GM12878 (cell line): ENCODE data around the gene NXPE4. TPM values are rescaled to one million over a fixed set of nuclear protein-coding genes. Genes with fewer than 3 reads are reported as not detected.

Experiments
- ATF2 ChIP-seq: IDR thresholded peaks from 2 replicates; pipeline ENCODE4 v1.6.1; 2012; ENCODE audit warnings: low read length, inconsistent platforms
- ATF7 ChIP-seq: fragments of 450-650 bp; IDR thresholded peaks from 2 replicates; pipeline ENCODE4 v1.6.1; 2016; ENCODE audit warnings: low read depth, mild to moderate bottlenecking
- BMI1 ChIP-seq: fragments of 450-650 bp; IDR thresholded peaks from 2 replicates; pipeline ENCODE4 v1.6.1; 2016; ENCODE audit warnings: mild to moderate bottlenecking, moderate library complexity, borderline replicate concordance
- EGR1 ChIP-seq, 2 experiments: IDR thresholded peaks; 1 replicate in 1 of 2; 2 replicates in 1 of 2; pipeline ENCODE4 v1.6.1; 2011 to 2012; ENCODE audit warnings: low read depth in 2 of 2, low read length in 2 of 2, borderline replicate concordance in 1 of 2, mild to moderate bottlenecking in 1 of 2, moderate library complexity in 1 of 2
- FOXM1 ChIP-seq: IDR thresholded peaks from 2 replicates; pipeline ENCODE4 v1.6.1; 2012; ENCODE audit warnings: low read depth, mild to moderate bottlenecking, inconsistent platforms, low read length, moderate library complexity
- GABPA ChIP-seq: IDR thresholded peaks from 2 replicates; pipeline ENCODE4 v1.6.1; 2014; ENCODE audit warnings: antibody characterized with exemption, low read depth, mild to moderate bottlenecking, inconsistent platforms
- MXI1 ChIP-seq: fragments of 150-350 bp; IDR thresholded peaks from 2 replicates; pipeline ENCODE4 v1.6.1; 2011; ENCODE audit warnings: low read depth, mild to moderate bottlenecking, inconsistent platforms, low read length, improper control_type of control experiment
- NFIC ChIP-seq: IDR thresholded peaks from 2 replicates; pipeline ENCODE4 v1.6.1; 2012; ENCODE audit warnings: low read depth, mild to moderate bottlenecking, inconsistent platforms, low read length, moderate library complexity
- NR2F1 ChIP-seq: fragments of 450-650 bp; conservative IDR thresholded peaks from 2 replicates; pipeline ENCODE4 v1.6.1; 2017; ENCODE audit warnings: mild to moderate bottlenecking
- POU2F2 ChIP-seq: IDR thresholded peaks from 3 replicates; pipeline ENCODE4 v1.6.1; 2011; ENCODE audit warnings: low read depth, mild to moderate bottlenecking, low read length, borderline replicate concordance
- PRDM15 ChIP-seq: fragments of 450-650 bp; formaldehyde crosslinking; IDR thresholded peaks from 2 replicates; pipeline ENCODE4 v1.4.0; 2020; ENCODE audit warnings: mild to moderate bottlenecking, moderate library complexity
- RAD51 ChIP-seq: fragments of 450-650 bp; IDR thresholded peaks from 2 replicates; pipeline ENCODE4 v1.6.1; 2016; ENCODE audit warnings: moderate library complexity, mild to moderate bottlenecking, inconsistent platforms
- REST ChIP-seq: IDR thresholded peaks from 2 replicates; pipeline ENCODE4 v1.6.1; 2012; ENCODE audit warnings: mild to moderate bottlenecking, low read depth, low read length
- RUNX3 ChIP-seq: IDR thresholded peaks from 2 replicates; pipeline ENCODE4 v1.6.1; 2012; ENCODE audit warnings: low read length, inconsistent platforms
- SKIL ChIP-seq: fragments of 450-650 bp; IDR thresholded peaks from 2 replicates; pipeline ENCODE4 v1.6.1; 2017; ENCODE audit warnings: mild to moderate bottlenecking, low read depth, inconsistent platforms; ENCODE audit not compliant: poor library complexity, severe bottlenecking
- SMARCA5 ChIP-seq: fragments of 450-650 bp; IDR thresholded peaks from 2 replicates; pipeline ENCODE4 v1.6.1; 2017; ENCODE audit warnings: mild to moderate bottlenecking
- SREBF1 ChIP-seq: IDR thresholded peaks from 2 replicates; pipeline ENCODE4 v1.6.1; 2012; ENCODE audit warnings: mild to moderate bottlenecking, low read length
- YBX1 ChIP-seq: fragments of 450-650 bp; IDR thresholded peaks from 2 replicates; pipeline ENCODE4 v1.6.1; 2016; ENCODE audit warnings: antibody characterized with exemption
- ZBED1 ChIP-seq: IDR thresholded peaks from 2 replicates; pipeline ENCODE4 v1.6.1; 2016; ENCODE audit warnings: borderline replicate concordance
- ZNF217 ChIP-seq: fragments of 450-650 bp; IDR thresholded peaks from 2 replicates; pipeline ENCODE4 v1.6.1; 2017; ENCODE audit warnings: antibody characterized with exemption, mild to moderate bottlenecking
- ZNF24 ChIP-seq: fragments of 450-650 bp; IDR thresholded peaks from 2 replicates; pipeline ENCODE4 v1.6.1; 2017; ENCODE audit warnings: antibody characterized with exemption, mild to moderate bottlenecking
- ZSCAN29 ChIP-seq: fragments of 450-650 bp; IDR thresholded peaks from 2 replicates; pipeline ENCODE4 v1.6.1; 2017; ENCODE audit warnings: mild to moderate bottlenecking, moderate library complexity
- polyA plus RNA-seq, 11 experiments: library from polyadenylated mRNA; depleted of rRNA in 4 of 11; unstranded in 6 of 11; stranded (reverse) in 5 of 11; fragments of >200 nt; fragmentation: Nextera tagmentation in 4 of 11; fragmentation: Illumina TruSeq in 1 of 11; extraction: Ambion mirVana in 4 of 11; extraction: Trizol in 1 of 11; gene quantifications; 1 replicate in 1 of 11; 2 replicates in 10 of 11; pipeline versions ENCODE4 v1.2.1 to v1.2.3, GENCODE V29; 2011 to 2016; ENCODE audit warnings: inconsistent platforms in 2 of 11, missing spikeins in 2 of 11, low read depth in 1 of 11
- total RNA-seq, 4 experiments: library from RNA; depleted of rRNA in 3 of 4; stranded (reverse); fragments of >200 nt in 3 of 4; fragmentation: Illumina TruSeq in 1 of 4; extraction: Trizol in 1 of 4; gene quantifications; 2 replicates each; pipeline versions ENCODE4 v1.2.1 to v1.2.3, GENCODE V29; 2013 to 2021

Gene NXPE4
- total and polyA plus RNA-seq, 10 of the 15 experiments (the other 5 are each of a cell fraction or from before 2014, with no cell fraction given), result not detected

GRCh38 chr11:114619659-114620173 lies 24.1 kb upstream of the NXPE4 start (continued):
- TF ChIP-seq SKIL (no peak), PRDM15 (CRISPR knock-in tag) (peak; percentile 88), GABPA (no peak), FOXM1 (no peak; the same call in 1 of the 2 replicates), EGR1 (IDR thresholded peaks at IDR 0.05; ENCODE audit: borderline replicate concordance in 1 of 2, low read depth in 2 of 2, low read length in 2 of 2) (no peak), ZBED1 (peak; percentile 57; the same call in 1 of the 2 replicates), REST (no peak), ATF2 (peak; percentile 37), BMI1 (0 out of 2 replicates have a peak, but pooled peaks have one; percentile 22), MXI1 (no peak), RUNX3 (no peak), SREBF1 (peak; percentile 57; the same call in 1 of the 2 replicates), YBX1 (peak; percentile 44; the same call in 1 of the 2 replicates), ZSCAN29 (no peak), NFIC (peak; percentile 35; the same call in 1 of the 2 replicates), ATF7 (no peak), POU2F2 (peak; percentile 76; the same call in 2 of the 3 replicates), NR2F1 (0 out of 2 replicates have a peak, but pooled peaks have one; percentile 12), RAD51 (peak; percentile 18; the same call in 1 of the 2 replicates), ZNF24 (peak; percentile 99), ZNF217 (peak; percentile 96), SMARCA5 (no peak)
- TF ChIP-seq, all 136 proteins: peak for 15
